HG02610 (cell line): Measurements from ENCODE around the gene MAP2K5.

Source experiments
- ATAC-seq: cut with Tn5 transposase; IDR thresholded peaks from one replicate; pipeline ENCODE4 v1.9.1; 2021; ENCODE audit warnings: mild to moderate bottlenecking, moderate library complexity; ENCODE audit not compliant: unreplicated experiment

MAP2K5 gene

GRCh38 chr15:67521029-67521782 lies 21.3 kb upstream of the MAP2K5 start, which contains the start of gene C15orf61:
TSS of gene C15orf61 (plus strand) at chr15:67521131. CDS start at chr15:67521249, 118 bp downstream.
- peak; percentile 75 for ATAC-seq

DNA sequence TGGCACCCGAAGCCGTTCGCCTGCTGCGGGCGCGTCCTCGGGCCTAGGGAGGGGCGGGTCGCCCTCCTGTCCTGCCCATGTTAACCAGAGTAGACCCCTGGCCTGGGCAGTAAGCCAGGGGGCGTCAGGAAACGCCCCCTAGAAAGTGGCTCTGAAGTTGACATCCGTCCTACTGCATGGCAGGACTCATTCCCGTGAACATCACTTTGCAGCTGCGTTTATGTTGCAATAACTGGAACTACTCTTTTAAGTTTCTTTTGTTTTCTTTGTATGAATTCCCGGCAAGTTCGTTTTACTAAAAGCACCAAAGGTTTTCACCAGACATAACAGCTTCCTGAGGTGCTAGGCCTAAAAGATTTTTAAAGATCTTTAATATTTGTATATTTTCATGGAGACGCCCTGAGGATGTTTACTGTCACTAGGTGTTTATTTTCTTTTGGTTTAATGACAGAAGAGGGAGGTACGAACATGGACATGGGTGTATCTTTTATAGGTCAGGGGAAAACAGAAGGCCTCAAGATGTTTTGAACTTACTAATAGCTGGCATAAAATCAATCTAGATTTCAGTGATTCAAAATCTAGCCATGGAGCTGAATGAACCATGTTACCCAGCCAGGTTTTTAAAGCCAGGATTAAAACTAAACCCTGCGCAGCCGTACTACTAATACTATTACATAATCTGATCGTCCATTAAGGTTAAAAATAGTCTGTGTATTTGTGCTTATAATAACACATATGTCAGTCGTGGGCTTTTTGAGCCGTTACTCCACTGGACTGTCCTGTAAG lies 20.5 kb upstream of the MAP2K5 start:
- no peak for ATAC-seq

- ATAC-seq: no peak
Observed at GRCh38 chr15:67523330-67523729, 19.2 kb upstream of the MAP2K5 start.

DNA sequence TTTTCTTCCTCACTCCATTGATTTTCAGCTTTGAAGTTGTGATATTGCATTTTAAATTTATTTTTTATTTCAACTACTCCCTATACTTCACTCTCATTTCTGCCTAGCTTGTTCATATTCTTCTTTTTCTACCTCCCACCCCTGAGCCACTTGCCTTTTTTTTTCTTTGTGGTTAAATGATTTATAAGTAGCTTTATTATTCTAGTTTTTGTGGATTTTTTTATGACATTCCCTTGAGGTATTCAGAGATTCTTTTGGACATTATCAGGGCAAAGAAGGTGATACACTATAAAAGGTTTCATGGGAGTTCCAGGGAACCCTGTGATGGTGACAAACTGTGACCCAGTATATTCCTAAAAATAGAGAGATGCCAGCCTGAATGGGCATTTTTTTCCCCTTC lies 18.3 kb upstream of the MAP2K5 start:
- no peak for ATAC-seq

DNA sequence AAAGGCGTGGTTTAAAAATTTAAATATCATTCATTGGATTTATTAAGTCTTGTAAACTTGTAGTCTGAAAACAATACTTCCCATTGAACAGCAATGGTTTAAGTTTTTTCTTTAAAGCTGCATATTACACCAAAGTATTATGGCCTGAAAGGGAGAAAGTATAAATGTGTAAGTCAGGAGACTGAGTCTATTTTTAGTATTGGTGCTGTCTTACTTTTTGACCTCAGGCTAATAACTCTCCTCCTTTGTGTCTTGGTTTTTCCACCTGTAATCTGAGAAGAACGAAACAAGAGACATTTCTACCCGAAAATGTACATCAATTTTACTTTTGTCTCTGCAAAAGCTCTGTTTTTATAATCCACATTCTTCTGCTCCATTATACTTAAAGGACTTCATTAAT lies 14.0 kb upstream of the MAP2K5 start:
- ATAC-seq: no peak

DNA sequence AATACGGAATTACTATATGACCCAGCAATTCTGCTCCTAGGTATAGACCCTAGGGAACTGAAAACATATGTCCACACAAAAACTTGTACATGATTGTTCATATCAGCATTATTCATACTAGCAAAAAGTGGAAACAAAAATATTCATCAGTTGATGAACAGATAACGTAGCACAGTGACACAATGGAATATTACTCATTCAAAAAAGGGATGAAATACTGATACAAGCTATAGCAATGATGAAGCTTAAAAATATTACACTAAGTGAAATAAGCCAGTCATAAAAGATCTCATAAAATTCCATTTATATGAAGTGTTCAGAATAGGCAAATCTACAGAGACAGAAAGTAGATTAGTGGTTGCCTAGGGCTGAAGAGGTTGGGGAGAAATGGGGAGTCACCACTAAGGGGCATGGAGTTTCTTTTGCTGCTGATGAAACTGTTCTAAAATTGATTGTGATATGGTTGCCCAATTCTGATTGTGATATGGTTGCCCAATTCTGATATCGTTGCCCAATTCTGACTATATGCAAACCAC lies 11.1 kb upstream of the MAP2K5 start:
- no peak for ATAC-seq

DNA sequence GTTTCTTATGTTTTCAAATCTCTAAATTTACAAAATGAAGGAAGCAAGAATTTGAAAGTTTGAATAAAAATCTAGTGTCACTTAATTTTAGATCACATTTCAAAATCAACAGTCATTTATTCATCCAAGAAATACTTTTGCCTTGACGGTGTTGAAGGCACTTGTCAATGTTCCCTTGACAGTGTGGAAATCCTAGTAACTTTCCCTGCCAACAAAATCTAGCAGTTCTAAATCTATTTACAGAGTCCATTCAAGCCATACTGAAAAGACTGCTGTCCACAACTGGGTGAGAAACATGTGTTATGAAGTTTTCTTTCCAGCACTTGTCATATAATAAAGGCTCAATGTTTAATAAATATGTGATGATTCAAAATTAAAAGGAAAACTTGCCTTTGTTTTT lies 8.6 kb upstream of the MAP2K5 start:
- no peak for ATAC-seq

GRCh38 chr15:67534360-67534759 lies 8.1 kb upstream of the MAP2K5 start:
- no peak for ATAC-seq

DNA sequence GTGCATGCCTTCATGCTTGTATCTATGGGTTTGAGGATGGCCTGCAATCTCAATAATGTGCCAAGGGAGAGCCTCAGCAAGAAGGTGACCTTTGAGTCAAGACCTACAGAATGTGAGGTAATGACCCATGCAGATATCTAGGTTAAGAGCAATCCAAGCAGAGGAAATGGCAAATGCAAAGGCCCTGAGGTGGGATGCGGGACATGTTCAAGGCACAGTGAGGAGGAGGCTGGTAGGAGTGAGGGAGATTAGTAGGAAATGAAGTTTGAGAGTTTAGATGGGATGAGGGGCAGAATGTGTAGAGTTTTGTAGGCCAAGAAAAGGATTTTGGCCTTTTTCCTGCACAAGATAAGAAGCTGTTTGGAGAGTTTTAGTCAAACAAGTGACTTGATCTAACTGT lies 4.7 kb upstream of the MAP2K5 start:
- ATAC-seq: no peak

- ATAC-seq: no peak
Observed at GRCh38 chr15:67543348-67543718, 830 bp downstream of the MAP2K5 start.

DNA sequence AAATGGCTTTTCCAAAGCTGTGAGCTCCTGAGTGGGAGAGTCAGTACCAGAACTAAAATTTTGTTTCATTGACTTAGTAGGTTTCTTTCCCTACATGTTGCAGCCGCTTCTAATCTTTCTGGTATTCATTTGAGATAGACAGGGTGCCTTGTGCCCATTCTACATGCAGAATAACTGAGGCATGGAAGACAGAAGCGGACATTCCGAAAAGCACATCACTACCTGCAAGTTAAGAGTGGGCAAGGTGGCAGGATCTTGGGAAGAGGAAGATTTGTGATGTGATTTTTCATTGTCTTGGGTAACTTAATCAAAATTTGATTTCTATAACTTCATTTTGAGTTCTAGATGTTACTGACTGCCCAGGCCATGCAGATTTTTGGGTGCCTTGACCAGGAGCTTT lies 2.0 kb downstream of the MAP2K5 start:
- ATAC-seq: no peak

GRCh38 chr15:67545864-67546263 lies 3.4 kb downstream of the MAP2K5 start:
- no peak for ATAC-seq

GRCh38 chr15:67547064-67547463 lies 4.6 kb downstream of the MAP2K5 start:
- no peak for ATAC-seq

DNA sequence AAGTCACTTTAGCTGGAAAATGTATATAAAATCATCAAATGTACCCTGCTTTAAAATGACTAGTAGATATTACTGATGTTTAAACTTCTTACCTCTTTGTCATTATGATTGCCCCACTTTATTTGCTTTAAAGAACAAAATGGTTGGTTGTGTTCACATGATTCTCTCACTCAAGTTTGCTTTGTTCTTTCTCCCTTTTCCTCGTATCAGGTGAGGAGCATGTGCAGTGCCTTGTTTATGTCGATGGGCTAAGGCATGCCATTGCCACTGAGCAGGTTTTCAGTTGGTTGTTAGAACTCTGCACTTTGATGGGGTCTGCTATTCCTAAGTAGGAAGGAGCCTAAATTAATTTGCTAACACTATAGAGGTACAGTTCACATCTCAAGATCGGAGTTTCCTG lies 5.3 kb downstream of the MAP2K5 start:
- no peak for ATAC-seq

DNA sequence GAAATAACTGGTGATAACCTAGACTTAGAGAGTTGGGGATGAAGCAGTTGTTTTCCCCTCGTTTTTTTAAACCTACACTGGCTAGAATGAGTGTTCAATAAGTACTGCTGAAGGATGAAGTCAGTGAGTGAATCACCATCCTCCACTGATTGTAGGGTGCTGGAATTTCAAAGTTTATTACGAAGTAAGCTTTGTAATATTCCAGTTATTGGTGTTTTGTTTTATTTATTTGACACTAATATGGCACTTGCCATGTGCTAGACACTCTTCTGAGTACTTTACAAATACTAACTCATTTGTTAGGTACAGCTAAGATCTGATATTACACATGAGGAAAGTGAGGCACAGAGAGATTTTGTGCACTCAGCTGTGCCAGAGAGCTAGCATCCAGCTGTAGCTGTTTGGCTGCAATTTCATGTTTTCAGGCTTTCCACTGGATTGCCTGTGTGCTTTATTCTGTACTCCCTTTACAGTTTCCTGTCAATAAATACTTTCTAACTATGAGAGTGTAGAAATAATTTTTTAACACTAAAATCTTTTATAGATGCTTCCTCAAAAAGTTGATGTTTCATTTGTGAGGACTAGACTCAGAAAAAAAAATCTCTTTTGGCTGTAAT lies 5.8 kb downstream of the MAP2K5 start:
- no peak for ATAC-seq

- no peak for ATAC-seq
Observed at GRCh38 chr15:67548862-67549651, 6.6 kb downstream of the MAP2K5 start.

DNA sequence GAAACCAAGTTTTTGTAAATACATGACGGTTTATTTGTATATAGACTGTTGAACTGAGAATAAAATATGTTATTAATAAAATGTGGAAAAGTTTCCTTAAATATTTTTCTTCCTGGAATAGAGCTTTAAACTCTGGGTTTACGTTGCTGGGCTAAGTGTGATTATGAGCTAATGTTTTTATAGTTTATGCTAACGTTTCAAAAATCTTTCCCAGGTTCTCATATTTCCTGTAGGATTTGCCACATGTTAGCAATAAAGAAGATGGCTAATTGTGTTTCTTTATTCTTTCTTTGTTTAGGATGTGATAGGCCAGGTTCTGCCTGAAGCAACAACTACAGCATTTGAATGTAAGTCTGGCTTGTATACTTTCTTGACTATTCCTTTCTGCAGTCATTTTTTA lies 7.2 kb downstream of the MAP2K5 start:
- no peak for ATAC-seq

- no peak for ATAC-seq
Observed at GRCh38 chr15:67550522-67550921, 8.0 kb downstream of the MAP2K5 start.

GRCh38 chr15:67551207-67551743 lies 8.8 kb downstream of the MAP2K5 start:
- ATAC-seq: no peak

GRCh38 chr15:67554580-67554979 lies 12.1 kb downstream of the MAP2K5 start:
- no peak for ATAC-seq
